GM18505 (cell line): ENCODE results near the gene CNOT2.
"Not testable (repeated sequence)": the region's sequence is repeated elsewhere in the genome, so short reads cannot be mapped to it uniquely, and the experiment has no call there.

ENCODE experiments used
- ATAC-seq: cut with Tn5 transposase; IDR thresholded peaks from one replicate; pipeline ENCODE4 v1.9.1; 2021; ENCODE audit not compliant: unreplicated experiment
- POLR2A ChIP-seq: IDR thresholded peaks from 4 replicates; pipeline ENCODE4 v1.6.1; 2011; ENCODE audit warnings: borderline replicate concordance; ENCODE audit not compliant: insufficient read depth, insufficient read length; ENCODE audit errors: extremely low read depth

Gene CNOT2

DNA sequence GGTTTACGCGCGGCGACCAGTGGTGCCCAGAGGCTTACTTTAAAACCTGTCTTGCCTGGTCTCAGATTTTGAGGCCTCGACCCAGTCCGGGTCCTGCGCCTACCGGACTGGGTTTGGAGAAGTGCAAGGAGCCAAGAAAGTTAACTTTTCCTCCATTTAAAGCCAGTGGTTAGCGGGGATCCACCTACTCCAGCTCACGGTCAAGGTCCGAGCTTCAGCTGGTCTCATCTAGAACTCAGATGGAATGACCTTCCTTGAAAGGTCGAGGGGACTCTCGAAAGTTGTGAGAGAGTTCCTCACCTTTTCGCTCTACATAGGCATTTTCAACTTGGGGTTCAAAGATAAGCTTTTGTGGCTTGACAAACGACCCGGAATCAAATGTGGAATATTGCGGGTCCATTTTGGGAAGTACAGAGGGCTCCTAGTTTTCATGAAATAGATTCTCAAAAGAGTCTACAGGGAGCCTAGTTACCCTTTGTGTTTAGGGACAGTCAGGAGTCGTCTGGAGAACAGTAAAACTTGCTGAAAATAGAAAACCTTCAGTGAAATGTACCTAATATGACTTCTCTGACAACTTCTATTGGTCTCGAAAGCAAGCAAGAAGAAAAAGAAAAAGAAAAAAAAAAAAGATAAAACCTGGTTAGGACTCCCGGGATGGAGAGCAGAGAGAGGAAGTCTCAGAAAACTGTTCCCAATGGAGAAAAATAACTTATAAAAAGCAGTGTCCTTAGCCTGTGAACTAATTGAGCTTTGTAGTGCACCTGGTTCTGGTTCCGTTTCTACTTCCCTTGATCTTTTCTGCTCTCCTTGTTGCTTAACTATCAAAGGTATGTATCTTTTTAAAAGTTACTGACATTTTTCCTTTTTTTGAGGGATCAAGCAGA is 124.3 kb downstream of the CNOT2 start:
- TF ChIP-seq POLR2A, result no peak
- no peak for ATAC-seq

- TF ChIP-seq POLR2A, result no peak
- no peak for ATAC-seq
These were observed 129.6 kb downstream of the CNOT2 start for GRCh38 chr12:70372881-70373280.

DNA sequence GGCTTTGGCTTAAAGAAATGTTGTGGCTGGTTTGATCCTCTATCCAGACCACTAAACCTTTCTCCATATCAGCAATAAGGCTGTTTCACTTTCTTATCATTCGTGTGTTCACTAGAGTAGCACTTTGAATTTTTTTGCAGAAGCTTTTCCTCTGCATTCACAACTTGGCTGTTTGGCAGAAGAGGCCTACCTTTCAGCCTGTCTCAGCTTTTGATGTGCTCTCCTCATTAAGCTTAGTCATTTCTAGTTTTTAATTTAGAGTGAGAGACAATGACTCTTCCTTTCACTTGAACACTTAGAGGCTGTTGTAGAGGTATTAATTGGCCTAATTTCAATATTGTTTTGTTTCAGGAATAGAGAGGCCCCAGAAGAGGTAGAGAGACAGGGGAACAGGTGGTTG is 136.6 kb downstream of the CNOT2 start:
- no peak for TF ChIP-seq POLR2A
- ATAC-seq, result no peak

DNA sequence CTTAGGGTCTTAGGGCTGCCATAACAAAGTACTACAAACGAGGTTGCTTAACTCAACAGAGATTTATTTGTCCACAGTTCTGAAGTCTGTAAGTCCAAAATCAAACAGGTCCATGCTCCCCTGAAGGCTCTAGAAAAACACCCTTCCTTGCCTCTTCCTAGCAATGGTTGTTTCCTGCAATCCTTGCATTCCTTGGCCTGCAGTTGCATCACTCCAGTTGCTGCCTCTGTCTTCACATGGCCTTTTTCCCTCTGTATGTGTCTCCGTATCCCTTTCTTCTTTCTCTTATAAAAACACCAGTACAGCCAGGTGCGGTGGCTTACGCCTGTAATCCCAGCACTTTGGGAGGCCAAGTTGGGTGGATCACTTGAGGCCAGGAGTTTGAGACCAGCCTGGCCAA is 140.3 kb downstream of the CNOT2 start:
- TF ChIP-seq POLR2A, result no peak
- no peak for ATAC-seq

DNA sequence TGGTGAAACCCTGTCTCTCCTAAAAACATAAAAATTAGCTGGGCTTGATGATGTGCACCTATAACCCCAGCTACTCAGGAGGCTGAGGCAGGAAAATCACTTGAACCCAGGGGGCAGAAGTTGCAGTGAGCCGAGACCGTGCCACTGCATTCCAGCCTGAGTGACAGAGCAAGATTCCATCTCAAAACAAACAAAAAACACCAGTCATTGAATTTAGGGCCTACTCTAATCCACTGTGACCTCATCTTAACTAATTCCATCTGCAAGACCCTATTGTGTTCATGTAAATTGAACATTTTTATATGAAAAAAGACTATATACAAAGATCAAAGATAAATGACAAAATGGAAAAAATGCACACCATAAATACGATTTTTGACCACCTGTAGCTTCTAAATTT is 140.7 kb downstream of the CNOT2 start:
- TF ChIP-seq POLR2A, result no peak
- no peak for ATAC-seq

GRCh38 chr12:70386771-70387170 is 143.5 kb downstream of the CNOT2 start:
- TF ChIP-seq POLR2A, result no peak
- no peak for ATAC-seq

GRCh38 chr12:70389678-70390077 is 146.4 kb downstream of the CNOT2 start:
- TF ChIP-seq POLR2A, result no peak
- ATAC-seq, result no peak

DNA sequence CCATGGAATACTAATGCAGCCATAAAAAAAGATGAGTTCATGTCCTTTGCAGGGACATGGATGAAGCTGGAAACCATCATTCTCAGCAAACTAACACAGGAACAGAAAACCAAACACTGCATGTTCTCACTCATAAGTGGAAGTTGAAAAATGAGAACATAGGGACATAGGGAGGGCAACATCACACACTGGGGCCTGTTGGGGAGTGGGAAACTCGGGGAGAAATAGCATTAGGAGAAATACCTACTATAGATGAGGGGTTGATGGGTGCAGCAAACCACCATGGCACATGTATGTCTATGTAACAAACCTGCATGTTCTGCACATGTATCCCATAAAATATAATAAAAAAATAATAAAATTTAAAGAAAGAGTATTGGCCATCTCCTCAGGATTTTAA is 149.4 kb downstream of the CNOT2 start:
- ATAC-seq, result not testable (repeated sequence)

GRCh38 chr12:70393787-70394499 is 150.7 kb downstream of the CNOT2 start:
- ATAC-seq, result no peak
- no peak for TF ChIP-seq POLR2A

GRCh38 chr12:70398002-70398401 is 154.8 kb downstream of the CNOT2 start:
- no peak for TF ChIP-seq POLR2A
- ATAC-seq, result no peak

DNA sequence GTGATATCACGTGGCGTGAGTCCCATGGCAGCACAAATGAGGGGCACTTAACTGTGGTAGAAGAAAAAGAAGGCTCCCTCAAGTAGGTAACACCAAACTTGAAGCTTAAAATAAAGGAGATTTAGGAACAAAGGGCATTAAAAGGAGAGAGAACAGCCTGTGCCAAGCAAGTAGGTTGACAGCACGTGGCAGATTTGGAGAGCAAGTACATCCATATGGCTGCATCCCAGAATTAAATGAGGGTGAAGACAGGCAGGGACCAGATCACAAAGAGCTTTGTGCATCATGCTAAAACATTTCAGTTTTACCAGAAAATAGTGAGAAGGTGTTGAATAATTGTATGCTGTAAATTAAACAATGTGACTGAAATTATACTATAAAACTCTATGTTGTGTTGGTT is 155.6 kb downstream of the CNOT2 start:
- TF ChIP-seq POLR2A, result no peak
- ATAC-seq, result no peak

DNA sequence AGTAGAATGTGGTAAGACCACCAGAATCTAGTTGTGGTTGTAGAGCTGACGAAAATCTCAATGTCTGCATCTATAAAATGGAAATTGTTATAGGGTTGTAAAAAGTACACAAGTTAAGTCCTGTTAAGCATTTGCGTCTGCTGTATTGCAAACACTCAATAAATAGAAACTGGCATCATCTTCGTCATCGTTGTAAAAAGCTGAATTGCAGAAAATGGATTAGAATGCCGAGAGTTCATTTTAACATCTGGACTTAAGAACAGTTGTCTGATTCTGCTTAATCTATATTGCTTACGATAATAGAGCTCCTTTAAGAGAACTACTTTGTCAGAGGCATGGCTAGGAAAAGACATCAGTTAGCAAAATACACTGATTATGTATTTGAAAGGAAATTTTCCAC is 156.1 kb downstream of the CNOT2 start:
- ATAC-seq, result no peak
- TF ChIP-seq POLR2A, result no peak

DNA sequence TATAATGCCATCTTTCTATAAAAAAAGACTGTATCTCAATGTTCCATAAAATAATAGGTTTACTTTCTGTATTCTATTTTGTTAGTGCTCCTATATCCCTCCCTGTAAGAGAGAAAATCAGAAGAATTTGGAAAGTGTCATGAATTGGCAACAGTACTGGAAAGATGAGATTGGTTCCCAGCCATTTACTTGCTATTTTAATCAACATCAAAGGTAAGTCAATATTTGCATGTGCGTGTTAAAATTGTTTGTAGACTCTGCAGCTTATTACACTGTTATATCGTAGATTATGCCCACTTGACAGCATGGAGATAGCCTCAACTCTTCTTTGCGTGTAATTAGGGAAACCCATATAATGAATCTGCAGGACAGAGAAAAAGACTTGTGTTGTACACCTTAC is 156.9 kb downstream of the CNOT2 start:
- no peak for TF ChIP-seq POLR2A
- ATAC-seq, result no peak

- no peak for ATAC-seq
- no peak for TF ChIP-seq POLR2A
These were observed 159.4 kb downstream of the CNOT2 start for GRCh38 chr12:70402597-70402996.
